Spinal cord (tissue), 10 donors: ENCODE measurements around the gene FAM217A. TPM values are rescaled to one million over a fixed set of nuclear protein-coding genes. Genes with fewer than 3 reads are reported as not detected.

Experiments used
- DNase-seq, 6 donors: peaks; one replicate each; pipeline versions ENCODE4 v3.0.0 to v3.0.0-alpha.2; 2013 to 2015; ENCODE audit warnings: low spot score in 6 of 6, low read depth in 4 of 6
- H3K27ac ChIP-seq: one replicate; pipeline ENCODE4 v1.5.1; 2013; ENCODE audit warnings: low read depth, low read length, control low read depth
- H3K27me3 ChIP-seq: one replicate; pipeline ENCODE4 v1.6.1; 2013; ENCODE audit warnings: low read length; ENCODE audit not compliant: control insufficient read depth, insufficient read depth
- H3K36me3 ChIP-seq: one replicate; pipeline ENCODE4 v1.6.1; 2013; ENCODE audit warnings: low read length; ENCODE audit not compliant: control insufficient read depth, insufficient read depth
- H3K4me1 ChIP-seq: one replicate; pipeline ENCODE4 v1.6.1; 2013; ENCODE audit warnings: low read length; ENCODE audit not compliant: control insufficient read depth, insufficient read depth
- H3K4me3 ChIP-seq: one replicate; pipeline ENCODE4 v1.5.1; 2013; ENCODE audit warnings: low read depth, low read length, control low read depth
- H3K9me3 ChIP-seq: one replicate; pipeline ENCODE4 v1.6.1; 2013; ENCODE audit warnings: low read length; ENCODE audit not compliant: control insufficient read depth, insufficient read depth
- WGBS: methylation state at CpG from one replicate; pipeline ENCODE4 v1.1.5; 2013; ENCODE audit warnings: missing lambda C conversion rate; ENCODE audit not compliant: insufficient coverage; 5-methylcytosine and 5-hydroxymethylcytosine counted together
- polyA plus RNA-seq, 2 donors: library from polyadenylated mRNA; unstranded; fragments of 120-200 nt; gene quantifications; one replicate each; pipeline ENCODE4 v1.2.1, GENCODE V29; 2013; ENCODE audit not compliant: insufficient read length in 2 of 2
- total RNA-seq, 2 donors: library from RNA; depleted of rRNA in 1 of 2; stranded (reverse); fragments of 120-200 nt in 1 of 2; fragments of >200 nt in 1 of 2; gene quantifications; one replicate each; pipeline versions ENCODE4 v1.2.3 to v1.2.4, GENCODE V29; 2013 to 2014
- donor health status: healthy.

Gene FAM217A
- total and polyA plus RNA-seq, 4 donors: 1.0 TPM; not detected in 3

- H3K36me3 ChIP-seq: peaks cover 23% of the 10 kb centered on the region
These were observed 19.7 kb downstream of the FAM217A start for GRCh38 chr6:4059115-4059777.

GRCh38 chr6:4057036-4057435 lies 21.9 kb downstream of the FAM217A start:
- Histone ChIP-seq H3K9me3 (no peaks in the 10 kb centered on the region), H3K27ac (no peak overlapping the region), H3K4me1 (no peaks in the 10 kb centered on the region), H3K27me3 (no peaks in the 10 kb centered on the region), H3K4me3 (no peak overlapping the region), H3K36me3 (peaks cover 26% of the 10 kb centered on the region)
- WGBS: 100% methylated on average over 1 of the region's 2 CpGs
- no peak for DNase-seq

More at GRCh38 chr6:4059115-4059777, 19.7 kb downstream of the FAM217A start:
- WGBS: 86% methylated on average over 2 of the region's 4 CpGs
- DNase-seq: no peak
- Histone ChIP-seq H3K4me1 (no peaks in the 10 kb centered on the region), H3K27me3 (no peaks in the 10 kb centered on the region), H3K9me3 (no peaks in the 10 kb centered on the region), H3K27ac (no peak overlapping the region), H3K4me3 (no peak overlapping the region)

- DNase-seq: peak in 3 of 6 donors; percentile 26 to 79 (median 57)
- H3K4me3 ChIP-seq: no peak overlapping the region
- no peaks in the 10 kb centered on the region for H3K4me1 ChIP-seq
- H3K27me3 ChIP-seq: no peaks in the 10 kb centered on the region
- peaks cover 32% of the 10 kb centered on the region for H3K36me3 ChIP-seq
- H3K9me3 ChIP-seq: no peaks in the 10 kb centered on the region
- no peak overlapping the region for H3K27ac ChIP-seq
- no CpG with 5 or more reads among the region's 2 CpGs for WGBS
These were observed 23.4 kb downstream of the FAM217A start for GRCh38 chr6:4055420-4056041.

- Histone ChIP-seq H3K4me1 (no peaks in the 10 kb centered on the region), H3K27me3 (no peaks in the 10 kb centered on the region), H3K9me3 (no peaks in the 10 kb centered on the region), H3K36me3 (peaks cover 31% of the 10 kb centered on the region), H3K27ac (no peak overlapping the region), H3K4me3 (no peak overlapping the region)
- WGBS: 94% methylated on average over 3 of the region's 6 CpGs
- DNase-seq: no peak
These were observed 29.7 kb downstream of the FAM217A start for GRCh38 chr6:4049246-4049645.

GRCh38 chr6:4041480-4041879 lies 37.5 kb downstream of the FAM217A start:
- no peaks in the 10 kb centered on the region for H3K4me1 ChIP-seq
- no peak overlapping the region for H3K4me3 ChIP-seq
- no peak for DNase-seq
- no peaks in the 10 kb centered on the region for H3K27me3 ChIP-seq
- H3K36me3 ChIP-seq: peaks cover 31% of the 10 kb centered on the region
- no peak overlapping the region for H3K27ac ChIP-seq
- H3K9me3 ChIP-seq: no peaks in the 10 kb centered on the region

GRCh38 chr6:4039348-4039747 lies 39.6 kb downstream of the FAM217A start:
- Histone ChIP-seq H3K4me3 (no peak overlapping the region), H3K27ac (no peak overlapping the region), H3K36me3 (peaks cover 29% of the 10 kb centered on the region), H3K9me3 (no peaks in the 10 kb centered on the region), H3K27me3 (no peaks in the 10 kb centered on the region), H3K4me1 (no peaks in the 10 kb centered on the region)
- no peak for DNase-seq
- WGBS: no CpG with 5 or more reads among the region's 1 CpG

GRCh38 chr6:4036581-4036980 lies 42.4 kb downstream of the FAM217A start:
- peaks cover 26% of the 10 kb centered on the region for H3K36me3 ChIP-seq
- 100% methylated on average over 5 of the region's 5 CpGs for WGBS

GRCh38 chr6:4032475-4032874 lies 46.5 kb downstream of the FAM217A start:
- H3K4me3 ChIP-seq: no peak overlapping the region
- H3K9me3 ChIP-seq: no peaks in the 10 kb centered on the region
- H3K36me3 ChIP-seq: peaks cover 7% of the 10 kb centered on the region
- no peak overlapping the region for H3K27ac ChIP-seq
- peak in 1 of 6 donors; percentile 14 for DNase-seq
- no peaks in the 10 kb centered on the region for H3K27me3 ChIP-seq
- WGBS: 20% methylated on average over 4 of the region's 9 CpGs
- no peaks in the 10 kb centered on the region for H3K4me1 ChIP-seq

More at GRCh38 chr6:4036581-4036980, 42.4 kb downstream of the FAM217A start:
- H3K4me1 ChIP-seq: no peaks in the 10 kb centered on the region
- no peak for DNase-seq
- no peaks in the 10 kb centered on the region for H3K27me3 ChIP-seq
- H3K4me3 ChIP-seq: no peak overlapping the region
- H3K27ac ChIP-seq: no peak overlapping the region
- no peaks in the 10 kb centered on the region for H3K9me3 ChIP-seq

GRCh38 chr6:4031442-4031841 lies 47.5 kb downstream of the FAM217A start:
- H3K4me1 ChIP-seq: no peaks in the 10 kb centered on the region
- WGBS: no CpG with 5 or more reads among the region's 1 CpG
- DNase-seq: no peak
- peaks cover 3% of the 10 kb centered on the region for H3K36me3 ChIP-seq
- H3K27me3 ChIP-seq: no peaks in the 10 kb centered on the region
- no peak overlapping the region for H3K27ac ChIP-seq
- H3K4me3 ChIP-seq: no peak overlapping the region
- H3K9me3 ChIP-seq: no peaks in the 10 kb centered on the region

- Histone ChIP-seq H3K9me3 (no peaks in the 10 kb centered on the region), H3K27me3 (no peaks in the 10 kb centered on the region), H3K27ac (no peak overlapping the region), H3K4me3 (no peak overlapping the region), H3K4me1 (no peaks in the 10 kb centered on the region), H3K36me3 (no peaks in the 10 kb centered on the region)
- no peak for DNase-seq
- no CpG with 5 or more reads among the region's 2 CpGs for WGBS
These were observed 48.3 kb downstream of the FAM217A start for GRCh38 chr6:4030669-4031068.
